ENCODE measurements around the gene GATB. TPM values are rescaled to one million over a fixed set of nuclear protein-coding genes. Genes with fewer than 3 reads are reported as not detected.

GATB gene
- polyA plus RNA-seq, 3 donors: 5.5 to 12.2 (median 9.0) TPM

DNA sequence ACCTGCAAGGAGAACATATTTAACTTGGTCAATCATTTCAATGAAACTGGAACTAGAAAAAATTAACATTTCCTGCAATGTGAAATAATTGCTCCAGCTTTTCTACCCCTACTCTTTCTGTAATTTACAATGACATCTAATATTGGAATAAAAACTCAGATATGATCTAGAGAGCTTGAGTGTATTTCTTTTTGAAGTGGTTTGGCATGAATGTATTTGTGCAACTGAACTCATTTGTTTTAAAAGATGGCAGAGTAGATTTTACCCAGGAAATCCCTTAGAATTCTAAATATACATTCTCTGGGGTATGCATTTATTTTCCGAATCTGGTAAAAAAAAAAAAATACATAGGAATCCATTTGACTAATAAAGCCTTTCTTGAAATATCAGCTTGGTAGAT, 21.5 kb upstream of the GATB start:
- intact Hi-C loops (cut with micrococcal nuclease): no loop called here
- Histone ChIP-seq H3K9ac (ENCODE audit: insufficient read depth, low read length, poor library complexity, severe bottlenecking) (no peak overlapping the region), H3K27ac (ENCODE audit: low read depth in 1 of 2, low read length in 2 of 2) (no peak overlapping the region), H3K79me2 (ENCODE audit: insufficient read depth, low read length) (no peaks in the 10 kb centered on the region), H3K36me3 (replicated peaks in 1 of 2; ENCODE audit: control insufficient read depth in 1 of 2, insufficient read depth in 2 of 2, low read length in 2 of 2) (no peaks in the 10 kb centered on the region), H3K4me3 (replicated peaks in 1 of 3; ENCODE audit: low read depth in 2 of 3, low read length in 3 of 3) (no peak overlapping the region), H4K20me1 (ENCODE audit: insufficient read depth, low read length) (no peaks in the 10 kb centered on the region), H3K4me2 (replicated peaks; ENCODE audit: extremely low read depth, low read length, poor library complexity, severe bottlenecking) (no peak overlapping the region), H3K4me1 (ENCODE audit: control insufficient read depth in 1 of 2, insufficient read depth in 2 of 2, low read length in 2 of 2) (no peaks in the 10 kb centered on the region), H2AFZ (ENCODE audit: insufficient read depth, low read depth, low read length, poor library complexity, severe bottlenecking) (no peak overlapping the region), H3K9me3 (replicated peaks in 1 of 2; ENCODE audit: control insufficient read depth in 1 of 2, insufficient read depth in 1 of 2, low read length in 2 of 2) (no peaks in the 10 kb centered on the region), H3K27me3 (ENCODE audit: control insufficient read depth in 2 of 2, insufficient read depth in 2 of 2, low read length in 2 of 2) (peaks cover 5 to 26% of the 10 kb centered on the region in 2 donors)
- Mint-ChIP-seq H3K27ac (no peak overlapping the region), H3K9me3 (peaks cover 0 to 5% (median 0%) of the 10 kb centered on the region in 7 donors), H3K4me3 (no peak overlapping the region), H3K27me3 (ENCODE audit: low read depth in 3 of 3) (peaks cover 7 to 25% (median 13%) of the 10 kb centered on the region in 3 donors), H3K4me1 (no peaks in the 10 kb centered on the region), H3K36me3 (no peaks in the 10 kb centered on the region)
- TF ChIP-seq, protein P1, sequence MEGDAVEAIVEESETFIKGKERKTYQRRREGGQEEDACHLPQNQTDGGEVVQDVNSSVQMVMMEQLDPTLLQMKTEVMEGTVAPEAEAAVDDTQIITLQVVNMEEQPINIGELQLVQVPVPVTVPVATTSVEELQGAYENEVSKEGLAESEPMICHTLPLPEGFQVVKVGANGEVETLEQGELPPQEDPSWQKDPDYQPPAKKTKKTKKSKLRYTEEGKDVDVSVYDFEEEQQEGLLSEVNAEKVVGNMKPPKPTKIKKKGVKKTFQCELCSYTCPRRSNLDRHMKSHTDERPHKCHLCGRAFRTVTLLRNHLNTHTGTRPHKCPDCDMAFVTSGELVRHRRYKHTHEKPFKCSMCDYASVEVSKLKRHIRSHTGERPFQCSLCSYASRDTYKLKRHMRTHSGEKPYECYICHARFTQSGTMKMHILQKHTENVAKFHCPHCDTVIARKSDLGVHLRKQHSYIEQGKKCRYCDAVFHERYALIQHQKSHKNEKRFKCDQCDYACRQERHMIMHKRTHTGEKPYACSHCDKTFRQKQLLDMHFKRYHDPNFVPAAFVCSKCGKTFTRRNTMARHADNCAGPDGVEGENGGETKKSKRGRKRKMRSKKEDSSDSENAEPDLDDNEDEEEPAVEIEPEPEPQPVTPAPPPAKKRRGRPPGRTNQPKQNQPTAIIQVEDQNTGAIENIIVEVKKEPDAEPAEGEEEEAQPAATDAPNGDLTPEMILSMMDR (IDR thresholded peaks at IDR 0.05): no peak
- no CpG with 5 or more reads among the region's 1 CpG for WGBS (ENCODE audit: insufficient coverage)
- no peak for DNase-seq

DNA sequence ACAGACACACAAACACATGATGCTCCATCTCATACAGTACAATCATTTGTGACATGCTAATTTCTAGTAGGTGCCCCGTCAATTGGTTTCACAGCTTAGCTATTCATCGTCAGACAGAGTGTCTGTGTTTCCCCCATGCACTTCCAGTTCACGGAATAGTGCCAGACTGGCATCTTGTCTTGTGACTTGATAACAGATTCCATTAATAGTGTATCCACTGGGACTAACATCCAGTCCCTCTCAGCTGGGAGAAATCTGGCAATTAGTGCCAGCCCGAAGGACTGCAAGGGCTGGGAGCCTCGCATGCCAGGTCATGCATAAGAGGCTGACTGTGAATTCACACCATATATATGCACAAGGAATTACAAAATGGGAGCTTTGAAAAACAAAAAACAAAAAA, 20.2 kb upstream of the GATB start:
- Mint-ChIP-seq H3K4me3 (peak overlapping the region in 1 of 2 donors; percentile 16), H3K9me3 (peaks cover 0 to 4% (median 0%) of the 10 kb centered on the region in 7 donors), H3K36me3 (no peaks in the 10 kb centered on the region), H3K4me1 (no peaks in the 10 kb centered on the region), H3K27me3 (ENCODE audit: low read depth in 3 of 3) (peaks cover 5 to 31% (median 13%) of the 10 kb centered on the region in 3 donors), H3K27ac (no peak overlapping the region)
- intact Hi-C loops (cut with micrococcal nuclease): no loop called here
- Histone ChIP-seq H3K4me3 (replicated peaks in 1 of 3; ENCODE audit: low read depth in 2 of 3, low read length in 3 of 3) (no peak overlapping the region), H3K27ac (ENCODE audit: low read depth in 1 of 2, low read length in 2 of 2) (no peak overlapping the region), H3K4me1 (ENCODE audit: control insufficient read depth in 1 of 2, insufficient read depth in 2 of 2, low read length in 2 of 2) (no peaks in the 10 kb centered on the region), H3K9me3 (replicated peaks in 1 of 2; ENCODE audit: control insufficient read depth in 1 of 2, insufficient read depth in 1 of 2, low read length in 2 of 2) (no peaks in the 10 kb centered on the region), H4K20me1 (ENCODE audit: insufficient read depth, low read length) (no peaks in the 10 kb centered on the region), H3K27me3 (ENCODE audit: control insufficient read depth in 2 of 2, insufficient read depth in 2 of 2, low read length in 2 of 2) (peaks cover 5 to 28% of the 10 kb centered on the region in 2 donors), H3K79me2 (ENCODE audit: insufficient read depth, low read length) (no peaks in the 10 kb centered on the region), H3K4me2 (replicated peaks; ENCODE audit: extremely low read depth, low read length, poor library complexity, severe bottlenecking) (no peak overlapping the region), H2AFZ (ENCODE audit: insufficient read depth, low read depth, low read length, poor library complexity, severe bottlenecking) (no peak overlapping the region), H3K9ac (ENCODE audit: insufficient read depth, low read length, poor library complexity, severe bottlenecking) (no peak overlapping the region), H3K36me3 (replicated peaks in 1 of 2; ENCODE audit: control insufficient read depth in 1 of 2, insufficient read depth in 2 of 2, low read length in 2 of 2) (no peaks in the 10 kb centered on the region)
- DNase-seq: no peak
- 97% methylated on average over 3 of the region's 5 CpGs for WGBS (ENCODE audit: insufficient coverage)
- TF ChIP-seq, protein P1 (IDR thresholded peaks at IDR 0.05): no peak

Data from CD14-positive monocyte (primary cell).